GM19239 (cell line): Measurements from ENCODE around the gene IKBIP.
A peak's percentile ranks its signal among the peaks of the same experiment; 100 is the strongest.
"Not testable (repeated sequence)": the region's sequence is repeated elsewhere in the genome, so short reads cannot be mapped to it uniquely, and the experiment has no call there.

Experiments
- DNase-seq: peaks from one replicate; pipeline ENCODE4 v3.0.0; 2011; ENCODE audit warnings: low spot score; ENCODE audit not compliant: insufficient read length
- FAIRE-seq: peaks from 2 replicates; lab custom pipeline; 2011; peaks lifted over from hg19 to GRCh38; lab: Jason Lieb, UNC

IKBIP gene

GRCh38 chr12:98644712-98645571 lies at the start of gene IKBIP, which contains the start of gene APAF1:
Gene IKBIP, minus strand, starts transcription at chr12:98644788. Its CDS starts 87 bp downstream, at chr12:98644701.
Gene APAF1, plus strand, starts transcription at chr12:98645290. Its CDS starts 3,070 bp downstream, at chr12:98648360.
- DNase-seq (peak; percentile 73), FAIRE-seq (peak; percentile 90)

DNA sequence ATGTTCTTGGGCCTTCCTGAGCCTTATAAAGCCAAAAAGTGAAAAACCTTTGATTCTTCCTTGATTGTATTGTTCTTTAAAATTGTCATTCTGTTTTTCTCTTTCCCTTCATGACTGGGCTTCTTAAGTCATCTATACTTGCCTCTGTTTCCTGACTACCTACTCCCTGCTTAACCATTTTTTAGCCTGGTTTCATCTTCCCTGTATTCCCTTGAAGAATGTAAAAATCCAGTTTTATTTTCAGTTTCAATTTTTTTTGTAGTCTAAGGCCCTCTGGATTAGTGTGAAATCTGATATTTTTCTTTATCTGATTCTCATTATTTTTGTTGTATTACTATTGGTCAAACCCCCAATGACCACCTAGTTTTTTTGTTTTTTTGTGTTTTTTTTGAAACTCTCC lies 46.8 kb upstream of the IKBIP start:
- DNase-seq (no peak), FAIRE-seq (no peak)

- FAIRE-seq (no peak), DNase-seq (no peak)
Measured at GRCh38 chr12:98686603-98687002, 42.0 kb upstream of the IKBIP start.

- no peak for DNase-seq
- FAIRE-seq: no peak
Measured at GRCh38 chr12:98684199-98684598, 39.6 kb upstream of the IKBIP start.

- no peak for DNase-seq
- no peak for FAIRE-seq
Measured at GRCh38 chr12:98679611-98680005, 35.0 kb upstream of the IKBIP start.

- FAIRE-seq (no peak), DNase-seq (no peak)
Measured at GRCh38 chr12:98678946-98679610, 34.5 kb upstream of the IKBIP start.

GRCh38 chr12:98678236-98678945 lies 33.8 kb upstream of the IKBIP start:
- no peak for FAIRE-seq
- DNase-seq: no peak

DNA sequence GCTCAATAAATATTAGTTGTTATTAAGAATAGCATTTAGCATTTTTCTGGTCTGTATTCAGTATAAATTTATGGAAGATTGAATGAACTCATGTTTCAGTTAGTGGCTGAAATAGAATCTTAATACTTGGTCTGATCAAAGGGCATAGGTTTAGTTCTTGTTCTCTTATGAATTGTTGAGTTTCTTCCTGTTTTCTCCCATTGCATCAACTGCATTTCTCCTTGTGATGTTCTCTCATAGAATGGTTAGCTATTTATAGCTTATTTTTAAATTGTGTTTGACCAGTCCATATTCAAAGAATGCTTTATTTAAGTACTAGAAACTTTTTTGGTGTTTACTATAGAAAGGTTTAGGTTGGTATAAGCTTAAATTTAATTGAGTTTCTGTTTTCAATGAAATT lies 30.3 kb upstream of the IKBIP start:
- DNase-seq: no peak

DNA sequence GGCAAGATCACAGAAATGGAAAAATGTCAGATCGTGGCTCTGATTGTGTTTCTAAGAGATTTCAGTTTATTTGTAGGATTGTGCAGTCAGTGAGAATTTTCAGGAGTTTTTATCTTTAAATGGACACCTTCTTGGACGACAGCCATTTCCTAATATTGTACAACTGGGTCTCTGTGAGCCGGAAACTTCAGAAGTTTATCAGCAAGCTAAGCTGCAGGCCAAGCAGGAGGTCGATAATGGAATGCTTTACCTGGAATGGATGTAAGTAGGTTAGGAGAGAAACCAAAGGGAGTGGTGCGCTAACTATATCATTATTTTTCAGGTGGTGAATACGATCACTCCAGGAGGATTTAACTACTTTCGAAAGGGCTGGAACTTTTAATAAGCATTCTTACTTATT lies 26.9 kb upstream of the IKBIP start:
- no peak for DNase-seq
- FAIRE-seq: no peak

More for the DNA sequence above, 30.3 kb upstream of the IKBIP start:
- no peak for FAIRE-seq

DNA sequence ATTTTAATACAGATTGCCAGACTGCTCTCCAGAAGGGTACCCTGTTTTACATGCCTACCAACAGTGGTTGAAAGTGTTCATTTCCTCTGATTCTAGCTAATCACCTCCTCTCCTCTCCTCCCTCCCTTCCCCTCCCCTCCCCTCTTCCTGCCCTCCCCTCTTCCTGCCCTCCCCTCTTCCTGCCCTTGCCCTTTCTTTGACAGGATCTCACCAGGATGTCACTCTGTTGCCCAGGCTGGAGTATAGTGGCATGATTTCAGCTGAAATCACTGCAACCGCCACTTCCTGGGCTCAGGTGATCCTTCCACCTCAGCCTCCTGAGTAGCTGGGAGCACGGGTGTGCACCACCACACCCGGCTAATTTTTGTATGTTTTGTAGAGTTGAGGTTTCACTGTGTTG lies 25.2 kb upstream of the IKBIP start:
- no peak for FAIRE-seq
- DNase-seq: no peak

- no peak for FAIRE-seq
Measured at GRCh38 chr12:98660521-98660920, 15.9 kb upstream of the IKBIP start.

GRCh38 chr12:98656289-98657101 lies 11.9 kb upstream of the IKBIP start:
- no peak for DNase-seq
- no peak for FAIRE-seq

More at GRCh38 chr12:98660521-98660920, 15.9 kb upstream of the IKBIP start:
- no peak for DNase-seq

DNA sequence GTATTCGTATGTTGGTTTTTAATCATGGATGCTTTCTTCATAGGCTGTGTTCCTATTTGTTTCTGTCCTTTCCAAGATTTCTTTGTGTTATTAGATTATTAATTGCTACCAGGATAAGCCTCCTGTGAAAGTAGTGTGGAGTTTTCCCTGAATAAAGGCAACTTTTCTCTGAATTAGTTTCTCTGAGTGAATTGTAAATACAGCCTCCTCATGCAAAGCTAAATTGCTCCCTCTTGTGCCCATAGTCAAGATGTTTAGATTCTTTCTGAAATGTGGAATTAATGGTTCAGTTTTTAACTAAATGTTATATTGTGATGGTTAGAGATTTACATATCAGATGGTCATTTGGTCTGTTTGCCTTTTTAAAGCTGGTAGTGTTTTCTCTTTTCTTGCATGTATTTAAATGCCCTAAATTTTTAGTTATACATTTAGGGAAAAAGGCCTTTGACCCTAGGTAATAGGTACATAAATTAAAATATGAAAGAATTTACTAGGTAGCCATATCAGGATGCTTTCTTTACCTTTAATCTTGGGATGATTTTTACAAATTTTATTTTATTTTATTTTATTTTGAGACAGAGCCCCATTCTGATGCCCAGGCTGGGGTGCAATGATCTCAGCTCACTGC lies 9.4 kb upstream of the IKBIP start:
- FAIRE-seq: peak; percentile 78

DNA sequence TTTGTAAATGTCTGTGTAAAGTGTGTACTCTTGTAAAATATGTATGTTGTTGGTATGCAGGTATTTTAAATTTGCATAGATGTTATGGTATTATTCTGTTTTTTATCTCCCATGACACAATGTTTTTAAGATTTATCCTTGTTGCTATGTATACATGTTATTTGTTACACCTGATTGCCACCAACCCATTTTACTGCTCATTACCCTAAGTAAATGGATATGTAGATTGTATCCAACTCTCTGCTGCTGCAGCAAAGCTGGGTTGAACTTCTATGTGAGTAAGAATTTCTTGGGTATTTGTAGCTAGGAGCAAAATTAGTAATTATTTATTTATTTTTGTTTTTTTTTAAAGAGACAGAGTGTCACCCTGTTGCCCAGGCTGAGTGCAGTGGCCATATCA lies 6.7 kb upstream of the IKBIP start:
- DNase-seq (no peak), FAIRE-seq (no peak)

More for the DNA sequence above, 9.4 kb upstream of the IKBIP start:
- no peak for DNase-seq

DNA sequence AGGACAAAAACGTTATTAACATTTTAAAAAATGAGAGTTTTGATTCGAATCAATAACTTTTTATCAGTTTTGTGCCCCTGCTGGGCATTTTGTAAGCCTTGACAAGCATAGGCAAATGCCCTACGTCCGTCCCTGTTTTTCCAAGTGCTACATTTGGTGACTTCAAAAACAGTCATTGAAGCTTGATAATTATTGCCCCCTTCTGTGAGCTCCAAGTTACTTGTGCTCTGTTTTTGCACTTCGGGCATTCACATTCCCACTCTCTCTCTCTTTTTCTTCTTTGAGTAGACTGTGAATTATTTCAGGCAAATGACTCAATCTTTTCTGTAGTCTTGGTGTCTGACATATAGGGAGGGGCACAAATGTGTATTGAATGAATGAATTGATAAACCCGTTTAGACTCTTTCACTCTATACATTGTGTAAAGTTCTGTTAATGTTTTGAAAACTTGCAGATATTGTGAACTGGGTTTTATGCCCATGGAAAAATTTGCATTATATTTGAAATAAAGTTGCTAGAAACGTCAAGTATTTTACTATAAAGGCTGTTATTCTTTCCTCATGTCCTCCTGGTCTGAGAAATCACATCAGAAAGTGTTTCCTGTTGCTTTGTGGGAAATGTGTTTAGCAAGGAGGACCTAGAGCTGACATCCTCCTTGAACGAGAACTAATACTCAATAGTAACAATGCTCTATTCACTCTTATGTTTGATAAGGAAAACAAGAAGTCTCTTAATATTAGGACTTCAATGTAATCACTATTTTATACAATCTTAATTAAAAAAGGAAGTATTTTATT lies 1.9 kb upstream of the IKBIP start:
- FAIRE-seq: peak; percentile 80
- no peak for DNase-seq

- peak; percentile 33 for FAIRE-seq
- DNase-seq: no peak
Measured at GRCh38 chr12:98645572-98646067, 1.0 kb upstream of the IKBIP start.

GRCh38 chr12:98644433-98644711 lies 216 bp downstream of the IKBIP start:
- FAIRE-seq (no peak), DNase-seq (no peak)

DNA sequence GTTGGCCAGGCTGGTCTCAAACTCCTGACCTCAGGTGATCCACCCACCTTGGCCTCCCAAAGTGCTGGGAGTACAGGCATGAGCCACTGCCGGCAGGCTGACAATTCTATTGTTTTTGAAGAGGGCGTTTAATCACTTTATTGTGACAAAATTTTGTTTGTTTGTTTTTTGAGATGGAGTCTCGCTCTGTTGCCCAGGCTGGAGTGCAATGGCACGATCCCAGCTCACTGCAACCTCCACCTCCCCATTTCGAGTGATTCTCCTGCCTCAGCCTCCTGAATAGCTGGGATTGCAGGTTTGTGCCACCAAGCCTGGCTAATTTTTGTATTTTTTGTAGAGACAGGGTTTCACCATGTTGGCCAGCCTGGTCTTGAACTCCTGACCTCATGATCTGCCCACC lies 1.8 kb downstream of the IKBIP start:
- not testable (repeated sequence) for FAIRE-seq, DNase-seq

- no peak for FAIRE-seq
- DNase-seq: no peak
Measured at GRCh38 chr12:98639491-98639890, 5.1 kb downstream of the IKBIP start.
